CD4-positive, alpha-beta T cell treated with Interleukin-15 for 1 hour (primary cell): ENCODE measurements around the gene PLOD1.
"Not testable (repeated sequence)": the region's sequence is repeated elsewhere in the genome, so short reads cannot be mapped to it uniquely, and the experiment has no call there.

Experiments used
- DNase-seq: peaks from one replicate; pipeline ENCODE4 v3.0.0-alpha.2; 2020

The PLOD1 gene

GRCh38 chr1:11913291-11913690 lies 21.2 kb upstream of the PLOD1 start:
- no peak for DNase-seq

GRCh38 chr1:11914024-11914423 lies 20.5 kb upstream of the PLOD1 start:
- no peak for DNase-seq

GRCh38 chr1:11918799-11919519 lies 15.6 kb upstream of the PLOD1 start:
- no peak for DNase-seq

- DNase-seq = no peak
These were observed 14.9 kb upstream of the PLOD1 start for GRCh38 chr1:11919621-11920020.

- no peak for DNase-seq
These were observed 14.1 kb upstream of the PLOD1 start for GRCh38 chr1:11920239-11920903.

GRCh38 chr1:11921022-11921421 lies 13.5 kb upstream of the PLOD1 start:
- DNase-seq = no peak

- no peak for DNase-seq
These were observed 11.3 kb upstream of the PLOD1 start for GRCh38 chr1:11923069-11923826.

- DNase-seq = no peak
These were observed 10.7 kb upstream of the PLOD1 start for GRCh38 chr1:11923827-11924113.

- DNase-seq = no peak
These were observed 10.0 kb upstream of the PLOD1 start for GRCh38 chr1:11924334-11925195.

- DNase-seq = not testable (repeated sequence)
These were observed 9.2 kb upstream of the PLOD1 start for GRCh38 chr1:11925196-11925937.

GRCh38 chr1:11925938-11926292 lies 8.6 kb upstream of the PLOD1 start:
- DNase-seq = no peak

GRCh38 chr1:11927866-11928592 lies 6.5 kb upstream of the PLOD1 start:
- DNase-seq = no peak

GRCh38 chr1:11929849-11930248 lies 4.7 kb upstream of the PLOD1 start:
- no peak for DNase-seq

- DNase-seq = no peak
These were observed 3.7 kb upstream of the PLOD1 start for GRCh38 chr1:11930571-11931445.

GRCh38 chr1:11931845-11932244 lies 2.7 kb upstream of the PLOD1 start:
- no peak for DNase-seq

- no peak for DNase-seq
These were observed 518 bp downstream of the PLOD1 start for GRCh38 chr1:11935057-11935412.

GRCh38 chr1:11935733-11936132 lies 1.2 kb downstream of the PLOD1 start:
- DNase-seq = not testable (repeated sequence)

GRCh38 chr1:11938722-11939526 lies 4.4 kb downstream of the PLOD1 start:
- DNase-seq = no peak

- DNase-seq = not testable (repeated sequence)
These were observed 5.3 kb downstream of the PLOD1 start for GRCh38 chr1:11939794-11940193.
